H1 (cell line): Measurements from ENCODE around the gene PET117.

Experiments used
- CTCF ChIP-seq, 3 experiments: IDR thresholded peaks; 1 replicate in 2 of 3; 2 replicates in 1 of 3; pipeline versions ENCODE4 v1.5.1 to v1.6.1; 2011; ENCODE audit warnings: low read length in 3 of 3, mild to moderate bottlenecking in 3 of 3, inconsistent platforms in 2 of 3, low read depth in 1 of 3, moderate library complexity in 1 of 3; ENCODE audit not compliant: insufficient read depth in 1 of 3; ENCODE audit errors: control extremely low read depth in 1 of 3
- EP300 ChIP-seq, 2 experiments: IDR thresholded peaks; 1 replicate in 1 of 2; 2 replicates in 1 of 2; pipeline ENCODE4 v1.6.1; 2011 to 2012; ENCODE audit warnings: low read depth in 2 of 2, low read length in 2 of 2, mild to moderate bottlenecking in 2 of 2, borderline replicate concordance in 1 of 2, inconsistent platforms in 1 of 2, moderate library complexity in 1 of 2
- FOSL1 ChIP-seq: IDR thresholded peaks from 2 replicates; pipeline ENCODE4 v1.6.1; 2011; ENCODE audit warnings: mild to moderate bottlenecking, low read depth, low read length, moderate library complexity; ENCODE audit not compliant: insufficient read depth
- GTF2F1 ChIP-seq: IDR thresholded peaks from 2 replicates; pipeline ENCODE4 v1.6.1; 2012; ENCODE audit warnings: low read depth, low read length, improper control_type of control experiment, borderline replicate concordance
- JUN ChIP-seq: IDR thresholded peaks from 2 replicates; pipeline ENCODE4 v1.6.1; 2011; ENCODE audit warnings: low read depth, mild to moderate bottlenecking, improper control_type of control experiment, low read length
- MAFK ChIP-seq: IDR thresholded peaks from 2 replicates; pipeline ENCODE4 v1.6.1; 2012; ENCODE audit warnings: low read depth, mild to moderate bottlenecking, improper control_type of control experiment, low read length
- NRF1 ChIP-seq: IDR thresholded peaks from 2 replicates; pipeline ENCODE4 v1.6.1; 2011; ENCODE audit warnings: mild to moderate bottlenecking, low read depth, low read length, improper control_type of control experiment
- POLR2AphosphoS5 ChIP-seq: IDR thresholded peaks from 2 replicates; pipeline ENCODE4 v1.6.1; 2011; ENCODE audit warnings: low read depth, low read length
- RBBP5 ChIP-seq: IDR thresholded peaks from 2 replicates; pipeline ENCODE4 v1.7.1; 2012; ENCODE audit warnings: low read depth, mild to moderate bottlenecking, inconsistent platforms, low read length, moderate library complexity, borderline replicate concordance
- SIX5 ChIP-seq: IDR thresholded peaks from 2 replicates; pipeline ENCODE4 v1.6.1; 2011; ENCODE audit warnings: mild to moderate bottlenecking, low read depth, low read length
- YY1 ChIP-seq: IDR thresholded peaks from 2 replicates; pipeline ENCODE4 v1.6.1; 2011; ENCODE audit warnings: low read depth, mild to moderate bottlenecking, low read length
- ZNF274 ChIP-seq: IDR thresholded peaks from 2 replicates; pipeline ENCODE4 v1.7.0; 2012; ENCODE audit warnings: low read length, borderline replicate concordance; ENCODE audit errors: extremely low read depth
- TF ChIP-seq, protein P1 (sequence below): IDR thresholded peaks from 2 replicates; pipeline ENCODE4 v1.6.1; 2011; ENCODE audit warnings: low read depth, mild to moderate bottlenecking, low read length; ENCODE audit not compliant: insufficient read depth

- TF ChIP-seq RBBP5 (no peak), CTCF (IDR thresholded peaks at IDR 0.05; ENCODE audit: control extremely low read depth in 1 of 3, insufficient read depth in 1 of 3, low read depth in 1 of 3, low read length in 3 of 3) (no peak), MAFK (no peak), FOSL1 (no peak), POLR2AphosphoS5 (no peak), YY1 (no peak), NRF1 (no peak), GTF2F1 (no peak), EP300 (IDR thresholded peaks at IDR 0.05; ENCODE audit: borderline replicate concordance in 1 of 2, low read depth in 2 of 2, low read length in 2 of 2) (no peak), ZNF274 (no peak), JUN (no peak), SIX5 (no peak)
- TF ChIP-seq, protein P1, sequence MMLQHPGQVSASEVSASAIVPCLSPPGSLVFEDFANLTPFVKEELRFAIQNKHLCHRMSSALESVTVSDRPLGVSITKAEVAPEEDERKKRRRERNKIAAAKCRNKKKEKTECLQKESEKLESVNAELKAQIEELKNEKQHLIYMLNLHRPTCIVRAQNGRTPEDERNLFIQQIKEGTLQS: no peak
These were observed 44.8 kb upstream of the PET117 start for GRCh38 chr20:18092890-18093289.
